ENCODE data around the gene KCNC2. TPM values are rescaled to one million over a fixed set of nuclear protein-coding genes. Genes with fewer than 3 reads are reported as not detected.

Gene KCNC2
- total RNA-seq, 2 experiments from 2014 or later: not detected

DNA sequence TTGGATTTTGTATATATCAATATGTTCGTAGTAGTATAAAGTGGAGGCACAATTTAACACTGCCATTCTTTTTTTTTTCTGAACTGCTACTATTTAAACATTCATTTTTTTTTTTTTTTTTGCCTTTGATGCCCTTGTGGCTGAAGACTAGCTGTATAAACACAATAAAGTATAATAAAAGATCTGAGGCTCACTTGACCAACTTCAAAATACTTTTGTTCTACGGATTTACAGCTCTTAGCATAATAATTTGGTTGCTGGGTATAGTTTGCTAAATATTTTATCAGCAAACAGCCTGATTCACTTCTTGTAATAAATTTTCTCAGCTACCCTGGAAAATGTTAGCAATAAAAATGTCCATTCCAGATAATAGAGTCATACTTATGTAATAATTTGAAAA, 128.3 kb downstream of the KCNC2 start:
- ChIA-PET CTCF (interaction anchor here (0.6 kb wide), 1 partner anchor 178 kb away, joined by 4 read pairs; no protein-coding TSS in a partner anchor), POLR2A (no interaction called here)

- POLR2A ChIA-PET: no interaction called here
- CTCF ChIA-PET: no interaction called here
Measured at GRCh38 chr12:75080582-75080981, 129.1 kb downstream of the KCNC2 start.

DNA sequence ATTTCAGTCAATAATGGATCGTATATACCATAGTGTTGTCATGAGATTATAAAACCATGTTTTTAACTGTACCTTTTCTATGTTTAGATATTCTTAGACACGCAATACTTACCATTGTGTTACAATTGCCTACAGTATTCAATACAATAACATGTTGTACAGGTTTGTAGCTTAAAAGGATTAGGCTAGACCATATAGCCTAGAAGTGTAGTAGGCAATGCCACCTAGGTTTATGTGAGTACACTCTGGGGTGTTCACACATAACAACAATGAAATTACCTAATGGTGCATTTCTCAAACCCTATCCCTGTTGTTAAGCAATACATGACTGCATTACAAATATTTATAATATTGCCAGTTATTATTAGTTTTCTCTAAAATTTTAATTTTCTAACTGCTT, 144.2 kb downstream of the KCNC2 start:
- POLR2A ChIA-PET: no interaction called here
- CTCF ChIA-PET: no interaction called here

- POLR2A ChIA-PET: no interaction called here
- CTCF ChIA-PET: no interaction called here
Measured at GRCh38 chr12:75062691-75063090, 146.9 kb downstream of the KCNC2 start.

- ChIA-PET CTCF (no interaction called here), POLR2A (no interaction called here)
Measured at GRCh38 chr12:75058228-75058627, 151.4 kb downstream of the KCNC2 start.

DNA sequence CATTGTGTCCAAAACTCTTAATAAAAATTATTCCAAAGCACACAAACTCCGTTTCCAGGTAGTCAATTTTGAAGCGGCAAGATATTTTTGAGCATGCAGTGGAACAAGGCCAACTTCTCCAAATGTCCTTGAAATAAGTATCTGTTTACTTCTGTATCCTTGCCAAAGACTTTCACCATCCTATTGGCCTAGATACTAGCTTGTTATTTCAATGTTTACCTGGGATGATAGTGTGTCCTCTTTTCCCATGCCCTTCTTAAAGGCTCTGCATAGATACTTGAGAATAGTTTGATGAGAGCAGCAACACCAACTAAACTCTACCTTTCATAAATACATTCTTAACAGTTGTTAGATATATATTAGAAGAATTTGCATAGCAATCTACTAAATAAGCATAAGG, 160.9 kb downstream of the KCNC2 start:
- ChIA-PET CTCF (no interaction called here), POLR2A (no interaction called here)

DNA sequence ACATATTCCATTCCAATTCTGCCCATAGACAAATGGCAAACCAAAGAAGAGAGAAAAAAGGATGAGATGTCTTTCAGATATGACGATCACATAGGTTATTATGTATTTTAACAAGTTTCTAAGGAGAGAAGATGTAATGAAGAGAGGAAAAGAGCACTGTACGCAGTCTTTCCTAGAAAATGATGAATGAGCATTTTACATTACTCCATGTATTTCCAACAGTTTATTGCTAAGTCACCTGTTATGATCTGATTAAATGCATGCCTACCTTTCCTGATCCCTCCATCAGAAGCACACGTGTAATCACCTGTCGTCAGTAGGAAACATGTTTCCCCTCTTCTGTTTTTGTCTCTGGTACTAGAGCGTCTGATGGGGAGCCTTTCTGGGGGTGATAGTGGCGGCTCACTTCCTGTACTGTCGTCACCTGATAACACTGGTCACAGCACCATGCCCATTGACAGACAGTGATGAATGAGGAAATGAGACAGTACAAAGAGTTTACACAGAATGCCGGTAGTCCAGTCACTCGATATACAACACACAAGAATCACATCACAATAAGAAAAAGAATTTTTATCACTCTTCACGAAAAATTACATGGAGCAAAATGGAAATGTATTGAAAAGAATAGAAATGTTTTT, 161.6 kb downstream of the KCNC2 start:
- CTCF ChIA-PET: no interaction called here
- POLR2A ChIA-PET: no interaction called here

- CTCF ChIA-PET: no interaction called here
- POLR2A ChIA-PET: no interaction called here
Measured at GRCh38 chr12:75042125-75042524, 167.5 kb downstream of the KCNC2 start.

- CTCF ChIA-PET: no interaction called here
- POLR2A ChIA-PET: no interaction called here
Measured at GRCh38 chr12:75041472-75041871, 168.2 kb downstream of the KCNC2 start.

- POLR2A ChIA-PET: no interaction called here
- CTCF ChIA-PET: no interaction called here
Measured at GRCh38 chr12:75020068-75020557, 189.5 kb downstream of the KCNC2 start.

DNA sequence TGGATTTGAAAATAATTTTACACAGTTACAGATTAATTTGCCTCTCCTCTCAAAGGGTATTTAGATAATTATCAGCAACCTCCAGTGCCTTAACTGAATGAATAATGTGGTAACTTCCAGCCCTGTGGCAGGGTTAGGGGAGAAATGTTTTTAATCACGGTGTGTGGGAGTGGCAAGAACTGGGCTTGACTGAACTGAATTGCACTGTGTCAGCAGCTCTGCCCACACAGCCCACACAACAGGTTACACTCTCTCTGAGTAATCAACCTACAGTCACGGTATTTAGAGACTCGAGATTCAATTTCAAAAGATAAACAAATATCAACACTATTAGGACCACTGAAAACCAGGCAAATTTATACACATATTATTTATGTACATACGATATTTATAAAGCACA, 198.5 kb downstream of the KCNC2 start:
- POLR2A ChIA-PET: no interaction called here
- CTCF ChIA-PET: no interaction called here

- CTCF ChIA-PET: no interaction called here
- POLR2A ChIA-PET: no interaction called here
Measured at GRCh38 chr12:75007133-75007532, 202.5 kb downstream of the KCNC2 start.

- POLR2A ChIA-PET: no interaction called here
- CTCF ChIA-PET: no interaction called here
Measured at GRCh38 chr12:75000120-75000519, 209.5 kb downstream of the KCNC2 start.

DNA sequence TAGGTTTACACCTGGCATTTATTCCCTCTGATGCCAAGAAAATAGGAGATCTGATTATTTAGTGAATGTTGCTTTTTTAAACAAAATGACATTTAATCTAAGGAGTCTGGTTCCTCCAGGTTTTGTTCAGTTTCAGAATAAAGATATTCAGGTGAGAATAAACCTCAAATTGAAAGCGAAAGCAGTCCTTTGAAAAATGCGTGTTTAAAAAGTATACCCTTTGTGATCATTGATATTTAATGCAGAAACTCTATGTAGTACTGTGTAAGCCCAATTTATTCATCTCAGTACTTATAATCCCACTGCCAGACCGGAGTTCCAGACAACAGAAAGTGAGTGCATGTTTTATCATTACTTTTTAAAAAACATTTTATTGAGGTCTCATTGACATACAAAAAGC, 210.2 kb downstream of the KCNC2 start:
- CTCF ChIA-PET: no interaction called here
- POLR2A ChIA-PET: no interaction called here

Other genes with a start within 250 kb of the KCNC2 start
- gene CAPS2, start 120.5 kb upstream of the KCNC2 start, total RNA-seq: 1 to 10 TPM; 1.9 to 2.4 TPM
- gene GLIPR1L1, start 124.8 kb upstream of the KCNC2 start, total RNA-seq: not detected
- not detected for gene GLIPR1L2, start 181.2 kb upstream of the KCNC2 start, total RNA-seq